ENCODE measurements around the gene PPP1R26.

The PPP1R26 gene

GRCh38 chr9:135485832-135486231 lies 6.2 kb downstream of the PPP1R26 start:
- no peak for DNase-seq
- H3K27ac ChIP-seq = no peak overlapping the region
- no peaks in the 10 kb centered on the region for H3K9me3 ChIP-seq
- intact Hi-C loops (cut with DNase I; ENCODE audit: low total_unique reads) = no loop called here
- TF ChIP-seq, protein P1, sequence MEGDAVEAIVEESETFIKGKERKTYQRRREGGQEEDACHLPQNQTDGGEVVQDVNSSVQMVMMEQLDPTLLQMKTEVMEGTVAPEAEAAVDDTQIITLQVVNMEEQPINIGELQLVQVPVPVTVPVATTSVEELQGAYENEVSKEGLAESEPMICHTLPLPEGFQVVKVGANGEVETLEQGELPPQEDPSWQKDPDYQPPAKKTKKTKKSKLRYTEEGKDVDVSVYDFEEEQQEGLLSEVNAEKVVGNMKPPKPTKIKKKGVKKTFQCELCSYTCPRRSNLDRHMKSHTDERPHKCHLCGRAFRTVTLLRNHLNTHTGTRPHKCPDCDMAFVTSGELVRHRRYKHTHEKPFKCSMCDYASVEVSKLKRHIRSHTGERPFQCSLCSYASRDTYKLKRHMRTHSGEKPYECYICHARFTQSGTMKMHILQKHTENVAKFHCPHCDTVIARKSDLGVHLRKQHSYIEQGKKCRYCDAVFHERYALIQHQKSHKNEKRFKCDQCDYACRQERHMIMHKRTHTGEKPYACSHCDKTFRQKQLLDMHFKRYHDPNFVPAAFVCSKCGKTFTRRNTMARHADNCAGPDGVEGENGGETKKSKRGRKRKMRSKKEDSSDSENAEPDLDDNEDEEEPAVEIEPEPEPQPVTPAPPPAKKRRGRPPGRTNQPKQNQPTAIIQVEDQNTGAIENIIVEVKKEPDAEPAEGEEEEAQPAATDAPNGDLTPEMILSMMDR (IDR thresholded peaks at IDR 0.05) = no peak
- peaks cover 20 to 66% (median 48%) of the 10 kb centered on the region in 3 donors for H3K36me3 ChIP-seq
- H3K27me3 ChIP-seq = no peaks in the 10 kb centered on the region
- H3K4me3 ChIP-seq = no peak overlapping the region
- peaks cover 0 to 8% (median 3%) of the 10 kb centered on the region in 4 donors for H3K4me1 ChIP-seq

GRCh38 chr9:135486267-135487065 lies 6.9 kb downstream of the PPP1R26 start:
- TF ChIP-seq, protein P1 (IDR thresholded peaks at IDR 0.05) = no peak
- peaks cover 20 to 66% (median 48%) of the 10 kb centered on the region in 3 donors for H3K36me3 ChIP-seq
- no peaks in the 10 kb centered on the region for H3K9me3 ChIP-seq
- peaks cover 0 to 2% (median 0%) of the 10 kb centered on the region in 4 donors for H3K4me1 ChIP-seq
- intact Hi-C loops (cut with DNase I; ENCODE audit: low total_unique reads) = no loop called here
- no peaks in the 10 kb centered on the region for H3K27me3 ChIP-seq
- DNase-seq = no peak
- no peak overlapping the region for H3K4me3 ChIP-seq
- H3K27ac ChIP-seq = no peak overlapping the region

- Histone ChIP-seq H3K27ac (no peak overlapping the region), H3K9me3 (no peaks in the 10 kb centered on the region), H3K36me3 (peaks cover 20 to 66% (median 48%) of the 10 kb centered on the region in 3 donors), H3K27me3 (no peaks in the 10 kb centered on the region), H3K4me3 (no peak overlapping the region), H3K4me1 (no peaks in the 10 kb centered on the region)
- intact Hi-C loops (cut with DNase I; ENCODE audit: low total_unique reads) = no loop called here
- TF ChIP-seq, protein P1 (IDR thresholded peaks at IDR 0.05) = no peak
- no peak for DNase-seq
Observed at GRCh38 chr9:135487281-135488012, 7.9 kb downstream of the PPP1R26 start.

DNA sequence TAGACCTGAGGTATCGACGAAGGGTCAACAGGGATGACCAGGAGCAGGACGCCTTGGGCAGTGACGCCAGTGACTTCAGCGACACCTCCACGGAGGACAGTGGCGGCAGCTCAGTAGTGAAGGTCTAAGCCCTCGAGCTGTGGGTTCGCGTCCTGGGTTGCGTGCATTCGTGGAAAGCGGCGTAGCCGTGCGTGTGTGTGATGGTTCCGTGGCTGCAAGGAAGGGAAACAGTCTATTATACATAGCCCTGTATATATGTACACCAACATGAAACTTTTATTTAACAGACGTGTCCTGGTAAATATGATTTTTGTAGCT lies 8.4 kb downstream of the PPP1R26 start:
- intact Hi-C loops (cut with DNase I; ENCODE audit: low total_unique reads) = no loop called here
- TF ChIP-seq, protein P1 (IDR thresholded peaks at IDR 0.05) = no peak
- no peak overlapping the region for H3K4me3 ChIP-seq
- H3K9me3 ChIP-seq = no peaks in the 10 kb centered on the region
- no peak overlapping the region for H3K27ac ChIP-seq
- DNase-seq = no peak
- no peaks in the 10 kb centered on the region for H3K27me3 ChIP-seq
- no peaks in the 10 kb centered on the region for H3K4me1 ChIP-seq
- H3K36me3 ChIP-seq = peaks cover 20 to 66% (median 48%) of the 10 kb centered on the region in 3 donors

- peaks cover 20 to 64% (median 45%) of the 10 kb centered on the region in 3 donors for H3K36me3 ChIP-seq
Observed at GRCh38 chr9:135488527-135488926, 8.9 kb downstream of the PPP1R26 start.

More at GRCh38 chr9:135488527-135488926, 8.9 kb downstream of the PPP1R26 start:
- TF ChIP-seq, protein P1 (IDR thresholded peaks at IDR 0.05) = no peak
- H3K27ac ChIP-seq = no peak overlapping the region
- H3K9me3 ChIP-seq = no peaks in the 10 kb centered on the region
- no peak for DNase-seq
- H3K4me1 ChIP-seq = no peaks in the 10 kb centered on the region
- no peaks in the 10 kb centered on the region for H3K27me3 ChIP-seq
- intact Hi-C loops (cut with DNase I; ENCODE audit: low total_unique reads) = no loop called here
- no peak overlapping the region for H3K4me3 ChIP-seq
